Activated CD8-positive, alpha-beta T cell treated with anti-CD3 and anti-CD28 coated beads for 36 hours (primary cell): ENCODE results near the gene RBM27. TPM values are rescaled to one million over a fixed set of nuclear protein-coding genes. Genes with fewer than 3 reads are reported as not detected.
"Not testable (repeated sequence)": the region's sequence is repeated elsewhere in the genome, so short reads cannot be mapped to it uniquely, and the experiment has no call there.

Source experiments
- ATAC-seq: fragments of 200-7000 bp; cut with Tn5 transposase; one replicate; pipeline ENCODE4 v1.10.0; 2021; ENCODE audit warnings: mild to moderate bottlenecking, moderate library complexity
- CTCF ChIA-PET: fragments of 350-600 bp; sonication (Branson Sonifier 250); formaldehyde crosslinking; loops from one replicate; lab custom pipeline; 2021; ENCODE audit warnings: antibody characterized with exemption; lab: Charles Lee
- POLR2A ChIA-PET: fragments of 350-600 bp; sonication (Branson Sonifier 250); formaldehyde crosslinking; loops from one replicate; lab custom pipeline; 2021; ENCODE audit warnings: antibody characterized with exemption; lab: Charles Lee
- DNase-seq: peaks from one replicate; pipeline ENCODE4 v3.0.0-alpha.2; 2020
- H3K27ac Mint-ChIP-seq: one replicate; pipeline ENCODE4 v1.8.0; 2021; ENCODE audit warnings: mild to moderate bottlenecking, mixed read lengths
- H3K27me3 Mint-ChIP-seq: one replicate; pipeline ENCODE4 v1.8.0; 2021; ENCODE audit warnings: mixed read lengths
- H3K36me3 Mint-ChIP-seq: one replicate; pipeline ENCODE4 v1.8.0; 2021; ENCODE audit warnings: low read depth, mixed read lengths
- H3K4me1 Mint-ChIP-seq: one replicate; pipeline ENCODE4 v1.8.0; 2021; ENCODE audit warnings: low read depth, mixed read lengths
- H3K4me3 Mint-ChIP-seq: one replicate; pipeline ENCODE4 v1.8.0; 2021; ENCODE audit warnings: mild to moderate bottlenecking, moderate library complexity, mixed read lengths
- H3K9me3 Mint-ChIP-seq: one replicate; pipeline ENCODE4 v1.8.0; 2021; ENCODE audit warnings: mixed read lengths
- intact Hi-C: fragments of 100-400 bp; cut with micrococcal nuclease; formaldehyde crosslinking; loops from one replicate; pipeline ENCODE4 v1.10.0; 2022
- total RNA-seq, 2 experiments: library from RNA; stranded (reverse); gene quantifications; one replicate each; pipeline ENCODE4 v1.2.3, GENCODE V29; 2021
- TF ChIP-seq, protein P1 (sequence below): fragments of 200-600 bp; IDR thresholded peaks from one replicate; pipeline ENCODE4 v1.8.0; 2022; ENCODE audit warnings: antibody characterized with exemption, mild to moderate bottlenecking

The RBM27 gene
- total RNA-seq, 2 experiments from 2014 or later: 29.1 to 29.3 TPM

DNA sequence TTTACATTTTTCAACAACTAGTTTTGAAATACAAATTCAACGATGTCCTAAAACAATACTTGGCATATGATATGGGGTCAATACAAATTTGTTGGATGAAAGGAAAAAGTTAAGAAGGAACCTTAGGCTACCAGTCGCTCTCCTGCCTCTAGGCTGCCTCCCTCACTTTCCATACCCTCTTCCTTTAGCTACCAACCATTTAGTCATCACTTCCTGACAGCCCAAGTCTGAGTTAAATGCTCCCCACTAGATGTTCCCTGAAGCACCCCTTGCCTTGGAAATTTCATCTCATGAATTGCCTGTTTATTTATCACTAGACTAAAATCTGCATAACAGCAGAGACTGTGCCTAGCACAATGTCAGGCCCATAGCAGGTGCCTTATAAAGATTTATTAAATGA is 18.2 kb upstream of the RBM27 start:
- no peaks in the 10 kb centered on the region for H3K27me3 Mint-ChIP-seq
- H3K27ac Mint-ChIP-seq: no peak overlapping the region
- ChIA-PET POLR2A (interaction anchor here (1.7 kb wide), 1 partner anchor 18 kb away, joined by 7 read pairs; the partner anchor contains the start of gene RBM27), CTCF (no interaction called here)
- no peaks in the 10 kb centered on the region for H3K9me3 Mint-ChIP-seq
- intact Hi-C loops: no loop called here
- ATAC-seq (no peak), DNase-seq (no peak)
- H3K36me3 Mint-ChIP-seq: peaks cover 16% of the 10 kb centered on the region
- H3K4me1 Mint-ChIP-seq: peaks cover 20% of the 10 kb centered on the region
- TF ChIP-seq, protein P1, sequence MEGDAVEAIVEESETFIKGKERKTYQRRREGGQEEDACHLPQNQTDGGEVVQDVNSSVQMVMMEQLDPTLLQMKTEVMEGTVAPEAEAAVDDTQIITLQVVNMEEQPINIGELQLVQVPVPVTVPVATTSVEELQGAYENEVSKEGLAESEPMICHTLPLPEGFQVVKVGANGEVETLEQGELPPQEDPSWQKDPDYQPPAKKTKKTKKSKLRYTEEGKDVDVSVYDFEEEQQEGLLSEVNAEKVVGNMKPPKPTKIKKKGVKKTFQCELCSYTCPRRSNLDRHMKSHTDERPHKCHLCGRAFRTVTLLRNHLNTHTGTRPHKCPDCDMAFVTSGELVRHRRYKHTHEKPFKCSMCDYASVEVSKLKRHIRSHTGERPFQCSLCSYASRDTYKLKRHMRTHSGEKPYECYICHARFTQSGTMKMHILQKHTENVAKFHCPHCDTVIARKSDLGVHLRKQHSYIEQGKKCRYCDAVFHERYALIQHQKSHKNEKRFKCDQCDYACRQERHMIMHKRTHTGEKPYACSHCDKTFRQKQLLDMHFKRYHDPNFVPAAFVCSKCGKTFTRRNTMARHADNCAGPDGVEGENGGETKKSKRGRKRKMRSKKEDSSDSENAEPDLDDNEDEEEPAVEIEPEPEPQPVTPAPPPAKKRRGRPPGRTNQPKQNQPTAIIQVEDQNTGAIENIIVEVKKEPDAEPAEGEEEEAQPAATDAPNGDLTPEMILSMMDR: no peak
- no peak overlapping the region for H3K4me3 Mint-ChIP-seq

DNA sequence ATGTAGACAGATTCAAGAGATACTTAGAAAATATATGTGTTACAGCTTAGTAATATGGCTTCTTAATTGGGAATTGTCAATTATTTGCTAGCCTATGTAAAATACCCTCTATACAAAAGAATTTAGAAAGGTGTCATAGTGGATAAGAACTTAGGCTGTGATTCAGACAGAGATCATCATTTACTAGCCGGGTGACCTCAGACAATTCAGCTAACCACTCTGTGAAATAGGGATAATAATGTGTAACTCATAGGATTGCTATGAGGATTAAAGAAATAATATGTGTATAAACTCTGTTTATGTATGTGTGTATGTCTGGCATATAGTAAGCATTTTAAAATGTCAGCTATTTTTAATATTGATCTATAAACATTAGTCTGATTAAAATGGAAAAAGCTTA is 15.0 kb upstream of the RBM27 start:
- TF ChIP-seq, protein P1: no peak
- Mint-ChIP-seq H3K27me3 (peaks cover 5% of the 10 kb centered on the region), H3K36me3 (no peaks in the 10 kb centered on the region), H3K4me3 (no peak overlapping the region), H3K9me3 (no peaks in the 10 kb centered on the region), H3K27ac (no peak overlapping the region), H3K4me1 (peaks cover 12% of the 10 kb centered on the region)
- intact Hi-C loops: no loop called here
- ATAC-seq (no peak), DNase-seq (no peak)
- POLR2A ChIA-PET: no interaction called here
- CTCF ChIA-PET: interaction anchor here (1.1 to 2.8 kb wide), 2 partner anchors 12 to 15 kb away, joined by 3 to 8 read pairs; partner anchors contain the start of gene RBM27

DNA sequence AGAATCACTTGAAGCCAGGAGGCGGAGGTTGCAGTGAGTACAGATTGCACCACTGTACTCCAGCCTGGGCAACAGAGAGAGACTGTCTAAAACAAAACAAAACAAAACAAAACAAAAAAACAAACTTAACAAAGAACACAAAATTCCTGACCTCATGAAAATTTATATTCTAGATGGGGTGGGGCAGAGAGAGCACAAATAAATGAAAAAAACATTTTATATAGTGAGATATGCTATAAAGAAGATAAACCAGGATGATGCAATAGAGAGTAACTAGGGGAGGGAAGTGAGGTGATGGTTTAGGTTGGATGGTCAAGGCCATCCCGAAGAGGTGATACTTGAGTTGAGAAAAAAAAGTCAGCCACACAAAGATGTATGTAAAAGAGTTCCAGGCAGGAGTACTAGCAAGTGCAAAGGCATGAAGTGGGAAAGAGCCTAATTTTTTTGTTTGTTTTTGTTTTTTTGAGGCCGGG is 10.8 kb upstream of the RBM27 start:
- CTCF ChIA-PET: no interaction called here
- Mint-ChIP-seq H3K27me3 (peaks cover 8% of the 10 kb centered on the region), H3K36me3 (no peaks in the 10 kb centered on the region), H3K4me1 (peaks cover 2% of the 10 kb centered on the region), H3K9me3 (no peaks in the 10 kb centered on the region), H3K27ac (peak overlapping the region; percentile 64), H3K4me3 (no peak overlapping the region)
- DNase-seq (no peak), ATAC-seq (no peak)
- intact Hi-C loops: no loop called here
- POLR2A ChIA-PET: no interaction called here
- TF ChIP-seq, protein P1: no peak

DNA sequence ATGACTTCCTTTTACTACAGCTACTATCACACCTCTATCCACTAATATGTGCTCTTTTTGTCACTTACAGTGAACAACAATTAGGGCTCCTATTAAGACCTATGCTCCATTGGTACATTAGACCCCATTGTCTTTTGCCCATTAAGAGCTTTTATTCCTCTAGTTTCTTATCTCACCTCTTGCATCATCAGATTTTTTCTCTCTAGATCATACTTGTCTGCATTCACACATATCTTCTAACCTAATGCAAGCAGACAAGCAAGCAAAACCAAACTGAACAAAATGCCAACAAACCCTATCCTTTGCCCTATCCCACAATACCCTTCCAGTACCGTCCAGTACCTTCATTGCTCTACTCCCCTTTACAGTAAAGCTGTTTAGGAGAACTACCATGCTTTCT is 10.1 kb upstream of the RBM27 start:
- ATAC-seq (no peak), DNase-seq (no peak)
- intact Hi-C loops: no loop called here
- POLR2A ChIA-PET: no interaction called here
- H3K9me3 Mint-ChIP-seq: no peaks in the 10 kb centered on the region
- no peak overlapping the region for H3K27ac Mint-ChIP-seq
- no peaks in the 10 kb centered on the region for H3K36me3 Mint-ChIP-seq
- CTCF ChIA-PET: no interaction called here
- peaks cover 2% of the 10 kb centered on the region for H3K4me1 Mint-ChIP-seq
- TF ChIP-seq, protein P1: no peak
- peaks cover 8% of the 10 kb centered on the region for H3K27me3 Mint-ChIP-seq
- no peak overlapping the region for H3K4me3 Mint-ChIP-seq

DNA sequence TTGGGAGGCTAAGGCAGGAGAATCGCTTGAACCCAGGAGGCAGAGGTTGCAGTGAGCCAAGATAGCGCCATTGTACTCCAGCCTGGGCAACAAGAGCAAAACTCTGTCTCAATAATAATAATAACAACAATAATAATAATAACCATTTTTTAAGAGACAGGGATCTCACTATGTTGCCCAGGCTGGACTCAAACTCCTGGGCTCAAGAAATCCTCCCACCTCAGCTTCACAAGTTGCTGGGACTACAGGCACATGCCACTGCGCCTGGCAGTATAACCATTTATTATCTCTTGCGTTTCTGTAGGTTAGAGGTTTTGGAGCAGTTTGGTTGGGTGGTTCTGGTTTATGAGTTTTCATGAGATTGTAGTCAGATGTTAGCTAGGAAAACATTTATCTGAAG is 8.4 kb upstream of the RBM27 start:
- ChIA-PET POLR2A (interaction anchor here (1.3 kb wide), 1 partner anchor 12 kb away, joined by 3 read pairs; no protein-coding TSS in a partner anchor), CTCF (interaction anchor here (1.0 kb wide), 1 partner anchor 11 kb away, joined by 3 read pairs; no protein-coding TSS in a partner anchor)
- DNase-seq, intact Hi-C loops, ATAC-seq, H3K27me3 Mint-ChIP-seq, H3K9me3 Mint-ChIP-seq, H3K4me3 Mint-ChIP-seq, H3K4me1 Mint-ChIP-seq, H3K27ac Mint-ChIP-seq, H3K36me3 Mint-ChIP-seq: not testable (repeated sequence)
